DND-41 (cell line): ENCODE results near the gene RBM20.

ENCODE experiments used
- ATAC-seq: fragments of 200-7000 bp; cut with Tn5 transposase; 3 replicates; pipeline ENCODE4 v1.9.1; 2021; ENCODE audit warnings: low read depth; ENCODE audit not compliant: insufficient read depth
- DNase-seq: peaks from one replicate; pipeline ENCODE4 v3.0.0-alpha.2; 2020
- H2AFZ ChIP-seq: 2 replicates; pipeline ENCODE4 v1.6.0; 2012; ENCODE audit warnings: low read depth, low read length
- H3K27ac ChIP-seq: 2 replicates; pipeline ENCODE4 v1.5.1; 2012; ENCODE audit warnings: low read length, inconsistent platforms
- H3K27me3 ChIP-seq: fragments of 200-600 bp; sonication (generic); 2 replicates; pipeline ENCODE4 v1.6.0; 2012; ENCODE audit warnings: low read length, mild to moderate bottlenecking, inconsistent platforms; ENCODE audit not compliant: insufficient read depth, poor library complexity
- H3K36me3 ChIP-seq: 2 replicates; pipeline ENCODE4 v1.5.1; 2012; ENCODE audit warnings: low read length, inconsistent platforms; ENCODE audit not compliant: insufficient read depth
- H3K4me1 ChIP-seq: 2 replicates; pipeline ENCODE4 v1.5.1; 2012; ENCODE audit warnings: mild to moderate bottlenecking, low read length; ENCODE audit not compliant: insufficient read depth
- H3K4me2 ChIP-seq: 2 replicates; pipeline ENCODE4 v1.6.0; 2012; ENCODE audit warnings: mild to moderate bottlenecking, moderate library complexity, low read length, inconsistent platforms; ENCODE audit not compliant: insufficient read depth
- H3K4me3 ChIP-seq, 2 experiments: fragments of 200-600 bp in 1 of 2; shearing (Covaris generic) in 1 of 2; 2 replicates each; pipeline ENCODE4 v1.5.1; 2012 to 2016; ENCODE audit warnings: inconsistent platforms in 2 of 2, low read length in 2 of 2, mild to moderate bottlenecking in 2 of 2, low read depth in 1 of 2, moderate library complexity in 1 of 2
- H3K79me2 ChIP-seq: 2 replicates; pipeline ENCODE4 v1.6.0; 2012; ENCODE audit warnings: low read length, inconsistent platforms; ENCODE audit not compliant: insufficient read depth
- H3K9ac ChIP-seq: 2 replicates; pipeline ENCODE4 v1.6.0; 2012; ENCODE audit warnings: low read depth, mild to moderate bottlenecking, inconsistent platforms, low read length, moderate library complexity
- H3K9me3 ChIP-seq: 2 replicates; pipeline ENCODE4 v1.5.1; 2012; ENCODE audit warnings: low read length, moderate library complexity, mild to moderate bottlenecking, inconsistent platforms; ENCODE audit not compliant: insufficient read depth, severe bottlenecking
- H4K20me1 ChIP-seq: 2 replicates; pipeline ENCODE4 v1.6.0; 2012; ENCODE audit warnings: low read length; ENCODE audit not compliant: insufficient read depth
- CTCF ChIP-seq: IDR thresholded peaks from 2 replicates; pipeline ENCODE4 v1.5.1; 2012; ENCODE audit warnings: borderline replicate concordance, low read length, moderate library complexity, mild to moderate bottlenecking; ENCODE audit not compliant: poor library complexity, severe bottlenecking; ENCODE audit errors: extremely low read depth
- EZH2 ChIP-seq: IDR thresholded peaks from 3 replicates; pipeline ENCODE4 v1.6.1; 2012; ENCODE audit warnings: borderline replicate concordance, low read depth, mild to moderate bottlenecking, moderate library complexity, low read length, inconsistent platforms; ENCODE audit not compliant: severe bottlenecking

RBM20 gene

GRCh38 chr10:110648692-110649346, 4.7 kb downstream of the RBM20 start:
- no peak for DNase-seq
- Histone ChIP-seq H3K9me3 (no peaks in the 10 kb centered on the region), H3K27me3 (peaks cover 10% of the 10 kb centered on the region), H3K27ac (no peak overlapping the region), H3K4me1 (no peaks in the 10 kb centered on the region), H3K79me2 (no peaks in the 10 kb centered on the region), H2AFZ (no peak overlapping the region), H3K4me3 (no peak overlapping the region), H3K4me2 (no peak overlapping the region), H4K20me1 (no peaks in the 10 kb centered on the region), H3K9ac (no peak overlapping the region), H3K36me3 (no peaks in the 10 kb centered on the region)
- ATAC-seq = no peak
- TF ChIP-seq CTCF (no peak), EZH2 (no peak)

- Histone ChIP-seq H3K79me2 (no peaks in the 10 kb centered on the region), H3K36me3 (no peaks in the 10 kb centered on the region), H3K4me2 (no peak overlapping the region), H4K20me1 (no peaks in the 10 kb centered on the region), H3K9me3 (no peaks in the 10 kb centered on the region), H3K4me1 (no peaks in the 10 kb centered on the region), H3K9ac (no peak overlapping the region), H3K4me3 (no peak overlapping the region), H3K27ac (no peak overlapping the region), H2AFZ (no peak overlapping the region), H3K27me3 (peaks cover 10% of the 10 kb centered on the region)
- TF ChIP-seq CTCF (no peak), EZH2 (no peak)
- ATAC-seq (no peak), DNase-seq (no peak)
Measured at GRCh38 chr10:110649347-110650264, 5.5 kb downstream of the RBM20 start.

- Histone ChIP-seq H3K9me3 (no peaks in the 10 kb centered on the region), H3K36me3 (no peaks in the 10 kb centered on the region), H3K4me2 (no peak overlapping the region), H3K27me3 (peaks cover 10% of the 10 kb centered on the region), H3K9ac (no peak overlapping the region), H4K20me1 (no peaks in the 10 kb centered on the region), H3K79me2 (no peaks in the 10 kb centered on the region), H2AFZ (no peak overlapping the region), H3K4me1 (no peaks in the 10 kb centered on the region), H3K27ac (no peak overlapping the region), H3K4me3 (no peak overlapping the region)
- DNase-seq = no peak
- ATAC-seq = no peak
- no peak for TF ChIP-seq CTCF
- no peak for TF ChIP-seq EZH2
Measured at GRCh38 chr10:110650265-110650668, 6.1 kb downstream of the RBM20 start.
